Measurements from ENCODE around the gene NXPE4. TPM values are rescaled to one million over a fixed set of nuclear protein-coding genes. Genes with fewer than 3 reads are reported as not detected.

Gene NXPE4
- total RNA-seq, 1 experiment from 2014 or later = not detected

DNA sequence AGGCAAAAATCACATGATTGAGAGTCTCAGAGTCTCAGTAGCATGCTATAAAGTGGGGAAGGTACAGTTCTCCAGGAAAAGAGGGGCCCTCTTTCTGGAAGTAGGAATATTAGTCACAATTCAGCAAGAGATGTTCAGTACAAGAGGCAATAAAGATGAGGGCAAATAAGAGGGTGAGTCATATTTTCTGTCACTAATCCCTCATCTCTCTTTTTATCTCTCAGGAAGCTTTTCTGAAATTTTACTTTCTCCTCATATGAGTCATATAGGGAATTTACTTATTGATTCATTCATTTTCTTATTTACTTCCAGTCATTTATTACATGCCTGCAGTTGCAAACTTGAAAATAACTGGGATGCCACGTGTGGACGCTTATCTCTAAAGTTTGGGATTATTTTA lies 32.5 kb downstream of the NXPE4 start:
- no peak for DNase-seq (ENCODE audit: extremely low read depth, low read depth)

DNA sequence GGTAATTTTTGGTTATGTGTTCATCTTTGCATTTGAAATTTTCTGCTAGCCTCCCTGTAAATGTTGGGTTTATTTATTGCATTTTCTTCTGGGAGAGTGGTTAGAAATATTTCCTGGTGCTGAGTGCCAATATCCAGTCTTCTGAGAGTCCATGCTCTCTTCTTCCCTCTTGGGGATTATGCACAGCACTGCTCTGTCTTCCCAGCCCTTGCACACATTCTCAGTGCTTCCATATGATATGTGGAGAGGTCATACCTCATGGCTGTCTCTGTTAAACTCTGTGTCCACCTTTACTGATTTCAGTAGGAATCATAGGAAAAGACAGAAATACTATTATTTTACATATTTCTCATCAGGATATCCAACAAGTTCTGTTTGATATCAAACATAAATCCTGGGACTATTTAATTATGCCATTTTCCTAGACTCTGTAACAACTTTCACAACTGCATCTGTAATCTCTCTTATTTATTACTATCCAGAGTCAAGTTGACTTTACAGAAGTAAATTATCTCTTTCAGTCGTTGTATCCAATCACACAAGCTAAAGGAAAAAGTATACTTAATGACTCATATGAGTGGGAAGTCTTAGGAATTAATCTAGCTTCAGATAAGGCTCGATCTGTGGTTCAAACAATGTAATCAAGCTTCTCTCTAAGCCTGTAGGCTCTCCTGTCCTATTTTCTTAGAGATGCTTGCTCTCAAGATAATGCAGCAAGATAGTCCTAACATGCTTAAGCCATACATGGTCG lies 33.2 kb downstream of the NXPE4 start:
- no peak for DNase-seq (ENCODE audit: extremely low read depth, low read depth)

DNA sequence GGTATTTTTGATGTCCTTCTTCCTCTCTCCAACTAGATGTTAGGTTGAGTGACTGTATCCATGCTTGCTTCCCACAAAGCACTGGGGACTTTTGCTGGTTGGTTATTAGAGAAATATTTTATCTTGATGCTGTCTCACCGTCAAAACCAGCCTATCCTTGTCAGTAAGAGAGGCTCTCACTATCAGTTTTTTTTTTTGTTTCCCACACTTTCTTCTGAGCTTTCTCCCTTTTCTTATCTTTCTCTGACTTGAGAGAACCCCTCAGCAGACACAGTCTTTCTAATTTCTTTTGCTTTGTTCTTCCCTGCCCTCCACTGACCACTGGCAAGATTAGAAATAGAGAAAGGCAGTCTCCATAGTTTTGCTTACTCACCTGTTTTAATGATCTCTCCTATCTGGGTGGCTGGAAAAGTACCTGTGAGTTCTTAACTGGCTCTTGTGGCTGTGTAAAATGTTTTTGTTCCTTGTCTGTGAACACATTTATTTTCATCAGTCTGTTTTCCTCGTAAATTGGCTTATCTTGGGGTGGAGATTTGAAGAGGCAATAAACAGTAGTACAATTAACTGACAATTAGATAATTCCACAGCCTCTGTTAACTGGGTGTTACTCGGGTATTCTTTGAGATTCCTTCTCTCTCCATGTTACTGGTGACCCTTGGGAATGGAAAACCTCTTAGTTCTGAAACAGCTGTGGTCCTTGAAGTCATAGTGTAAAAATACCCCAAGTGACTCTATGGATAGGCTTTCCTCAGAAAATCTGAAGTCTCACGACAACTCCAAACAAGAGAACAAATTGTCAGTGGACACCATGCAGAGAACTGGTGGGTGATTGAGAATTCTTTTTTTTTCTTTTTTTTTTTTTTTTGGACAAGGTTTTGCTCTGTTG lies 35.9 kb downstream of the NXPE4 start, which contains the start of gene NXPE1:
Gene NXPE1, minus strand, starts transcription at position 457 of the 886 bp plus-strand sequence. CDS start 8,680 bp downstream, outside the sequence.
- no peak for DNase-seq (ENCODE audit: extremely low read depth, low read depth)

DNA sequence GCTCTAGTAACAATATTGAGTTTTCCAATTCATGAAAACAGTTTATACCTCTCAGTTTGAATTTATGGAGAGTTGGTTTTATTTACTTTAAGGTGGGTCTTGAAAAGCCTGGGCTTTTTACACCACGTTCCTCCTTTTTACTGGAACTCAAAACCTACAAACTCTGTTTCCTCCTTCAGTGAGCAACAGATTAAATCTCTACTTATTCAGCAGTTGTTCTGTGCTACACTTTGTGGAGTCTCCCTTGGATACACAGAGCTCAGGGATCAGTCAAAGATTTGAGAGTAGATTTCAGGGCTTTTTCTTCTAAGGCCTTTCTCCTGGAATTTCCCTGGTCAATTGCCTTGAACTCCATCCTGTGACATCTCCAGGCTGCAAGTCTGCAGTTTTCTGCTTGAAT lies 39.5 kb downstream of the NXPE4 start:
- DNase-seq (ENCODE audit: extremely low read depth, low read depth) = no peak

DNA sequence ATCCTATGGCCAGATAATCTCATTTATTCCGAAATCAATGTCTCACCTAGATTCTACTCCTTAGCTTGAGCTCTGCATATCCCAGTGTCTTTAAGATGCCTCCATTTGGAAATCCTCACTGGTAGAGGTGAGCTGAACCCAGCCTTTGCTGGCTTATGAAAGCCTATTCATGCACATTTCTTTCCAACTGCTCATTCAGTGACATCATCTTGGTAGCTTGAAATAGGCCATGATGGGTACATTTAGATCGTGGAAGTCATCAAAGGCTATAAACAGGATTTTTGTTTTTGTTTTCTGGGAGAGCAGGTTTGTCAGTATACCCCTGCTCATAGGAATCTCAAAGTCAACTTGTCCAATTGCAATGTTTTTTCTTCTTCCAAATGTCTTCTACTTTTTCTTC lies 41.9 kb downstream of the NXPE4 start:
- no peak for DNase-seq (ENCODE audit: extremely low read depth, low read depth)

DNA sequence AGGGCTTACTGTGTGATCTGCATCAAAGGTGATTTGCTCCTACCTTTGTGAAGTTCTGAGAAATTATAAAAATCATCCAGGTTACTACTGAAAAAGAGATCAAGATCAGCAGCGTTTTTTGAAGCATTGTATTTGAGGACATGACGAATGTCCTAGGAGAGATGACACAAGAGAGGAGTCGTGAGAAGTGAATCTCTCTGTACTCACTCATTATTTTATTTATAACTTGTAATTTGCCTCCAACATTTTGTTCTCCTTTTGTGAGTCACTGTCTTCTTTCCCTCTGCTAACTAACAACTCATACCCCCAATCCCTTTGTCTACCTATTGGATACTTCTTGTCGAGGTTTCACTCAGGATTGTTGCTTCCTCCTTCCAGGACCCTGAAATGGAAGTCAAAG lies 44.5 kb downstream of the NXPE4 start:
- no peak for DNase-seq (ENCODE audit: extremely low read depth, low read depth)

DNA sequence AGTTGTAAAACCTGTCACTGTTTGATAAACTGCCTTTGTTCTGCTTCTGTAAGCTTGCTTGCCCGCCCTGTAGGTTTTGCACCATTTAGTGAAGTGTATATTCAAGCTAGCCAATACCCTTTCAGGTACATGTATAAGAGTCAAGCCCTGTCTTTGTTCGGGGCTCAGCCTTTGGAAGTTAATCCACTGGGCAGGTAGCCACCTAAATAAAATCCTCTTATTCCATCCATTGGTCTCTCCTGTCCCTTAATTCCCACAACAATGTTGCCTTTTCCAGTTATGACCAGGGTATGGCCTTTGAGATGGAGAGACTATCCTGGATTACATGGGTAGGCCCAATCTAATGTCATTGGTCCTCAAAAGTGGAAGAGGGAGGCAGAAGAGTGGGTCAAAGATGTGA lies 69.9 kb downstream of the NXPE4 start:
- no peak for DNase-seq (ENCODE audit: extremely low read depth, low read depth)

DNA sequence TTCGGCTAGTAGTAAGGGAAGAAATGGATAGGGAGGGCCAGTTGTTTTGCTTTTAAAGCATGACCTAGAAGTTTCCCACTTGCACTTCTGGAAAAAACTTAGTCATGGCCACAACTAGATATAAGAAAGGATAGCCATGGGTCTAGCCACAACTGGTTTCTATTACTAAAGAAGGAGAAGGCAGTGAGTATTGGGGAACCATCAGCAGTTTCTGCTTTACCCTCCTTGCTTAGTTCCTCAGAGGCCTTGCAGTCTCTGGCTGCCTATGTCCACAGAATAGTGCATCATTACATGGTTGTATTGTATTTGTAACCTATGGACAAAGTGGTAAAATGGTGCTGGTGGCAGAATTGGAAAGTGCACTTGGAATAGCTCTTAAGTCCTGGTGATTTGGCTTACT lies 71.5 kb downstream of the NXPE4 start:
- DNase-seq (ENCODE audit: extremely low read depth, low read depth) = no peak

DNA sequence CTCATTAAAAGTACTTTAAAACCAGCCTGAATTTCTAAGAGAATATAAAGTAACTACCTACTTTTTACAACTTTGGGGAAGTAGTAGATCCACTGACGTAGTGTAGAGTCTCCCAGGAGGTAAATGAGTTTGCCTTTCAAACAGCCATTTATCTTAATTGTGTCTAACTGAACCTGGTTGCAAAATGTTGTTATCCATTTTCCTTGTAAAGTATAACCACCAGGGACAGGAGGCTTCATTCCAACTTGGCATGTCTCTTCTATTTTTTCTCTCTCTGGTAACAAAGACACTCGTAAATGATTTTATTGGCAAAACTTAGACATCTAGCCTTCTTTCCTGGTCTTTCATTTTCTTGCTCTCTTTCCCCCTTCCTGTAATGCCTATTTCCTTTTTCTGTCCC lies 72.8 kb downstream of the NXPE4 start:
- DNase-seq (ENCODE audit: extremely low read depth, low read depth) = no peak

Small RNA genes lying within 50 kb of the gene (small RNA-seq; reads per million reads assigned to genes)
- gene RF01210 = 0.02 to 0.06 reads per million in 2 experiments

Other genes with a start within 250 kb of the NXPE4 start
- 2.5 and 3.3 TPM in 2 replicates for gene C11orf71, start 195.3 kb downstream of the NXPE4 start, total RNA-seq (2014; rRNA removed; shearing (Covaris generic))
- 12.5 and 18.1 TPM in 2 replicates for gene RBM7, start 195.1 kb downstream of the NXPE4 start, total RNA-seq (2014; rRNA removed; shearing (Covaris generic))
- 123 and 140 TPM in 2 replicates for gene REXO2, start 156.3 kb downstream of the NXPE4 start, total RNA-seq (2014; rRNA removed; shearing (Covaris generic))
- gene NXPE1, start 35.9 kb downstream of the NXPE4 start, total RNA-seq (2014; rRNA removed; shearing (Covaris generic)) = not detected in 2 replicates
- gene NXPE2, start 82.7 kb upstream of the NXPE4 start, total RNA-seq (2014; rRNA removed; shearing (Covaris generic)) = not detected in 2 replicates

Measured in NCI-H460 (cell line).